K562 (cell line): ENCODE results near the gene CFAP410. TPM values are rescaled to one million over a fixed set of nuclear protein-coding genes. Genes with fewer than 3 reads are reported as not detected.
A peak's percentile ranks its signal among the peaks of the same experiment; 100 is the strongest.

Experiments
- ATAC-seq: fragments of 200-7000 bp; cut with Tn5 transposase; 3 replicates; pipeline ENCODE4 v1.9.1; 2020; ENCODE audit warnings: moderate library complexity
- BruUV-seq: library from RNA; stranded (reverse); fragments of 400-500 nt; replicated peaks from 2 replicates; lab custom pipeline; 2021; lab: Mats Ljungman, UMichigan
- CTCF ChIA-PET: fragments of 300-600 bp; formaldehyde crosslinking; extraction: SDS; loops from one replicate; lab custom pipeline; 2021; ENCODE audit warnings: low intra/inter-chr PET ratio; lab: Yijun Ruan, JAX
- POLR2A ChIA-PET: fragments of 300-600, 350-650 bp; sonication (Branson Sonifier 250); formaldehyde crosslinking; extraction: SDS; loops from one replicate; lab custom pipeline; 2021; ENCODE audit warnings: antibody characterized with exemption, inconsistent platforms; lab: Yijun Ruan, JAX
- DNase-seq, 4 experiments: peaks; one replicate each; pipeline versions ENCODE4 v3.0.0 to v3.0.0-alpha.2; 2011 to 2018; ENCODE audit warnings: low spot score in 3 of 4, mixed read lengths in 3 of 4; ENCODE audit errors: extremely low read depth in 1 of 4
- FAIRE-seq: peaks from 2 replicates; lab custom pipeline; 2011; peaks lifted over from hg19 to GRCh38; lab: Jason Lieb, UNC
- H2AFZ ChIP-seq: 2 replicates; pipeline ENCODE4 v1.6.0; 2011; ENCODE audit warnings: low read depth, low read length, control low read depth, inconsistent platforms
- H3K27ac ChIP-seq: fragments of 200-600 bp; 3 replicates; pipeline ENCODE4 v1.8.0; 2011; ENCODE audit warnings: low read depth, mild to moderate bottlenecking, control low read depth, inconsistent platforms, low read length, moderate library complexity, mixed read lengths; ENCODE audit errors: extremely low read depth
- H3K27me3 ChIP-seq, 2 experiments: fragments of 300-600 bp in 1 of 2; 2 replicates in 1 of 2; 3 replicates in 1 of 2; pipeline versions ENCODE4 v1.6.0 to v1.8.0; 2011; ENCODE audit warnings: inconsistent platforms in 2 of 2, low read length in 2 of 2, mild to moderate bottlenecking in 1 of 2, mixed read lengths in 1 of 2, moderate library complexity in 1 of 2; ENCODE audit not compliant: control insufficient read depth in 2 of 2, insufficient read depth in 2 of 2
- H3K36me3 ChIP-seq: fragments of 300-600 bp; 3 replicates; pipeline ENCODE4 v1.8.0; 2011; ENCODE audit warnings: mild to moderate bottlenecking, low read length, inconsistent platforms; ENCODE audit not compliant: control insufficient read depth, insufficient read depth
- H3K4me1 ChIP-seq, 2 experiments: fragments of 200-600 bp in 1 of 2; replicated peaks in 1 of 2; 2 replicates in 1 of 2; 3 replicates in 1 of 2; pipeline versions ENCODE4 v1.5.1 to v1.8.0; 2011; ENCODE audit warnings: inconsistent platforms in 2 of 2, low read length in 2 of 2, mild to moderate bottlenecking in 1 of 2, mixed read lengths in 1 of 2, moderate library complexity in 1 of 2; ENCODE audit not compliant: control insufficient read depth in 2 of 2, insufficient read depth in 2 of 2
- H3K4me2 ChIP-seq: 2 replicates; pipeline ENCODE4 v1.6.1; 2011; ENCODE audit warnings: low read length, control low read depth, inconsistent platforms, mixed read lengths; ENCODE audit not compliant: insufficient read depth
- H3K4me3 ChIP-seq: fragments of 200-600 bp; sonication (generic), shearing (Covaris generic); 2 replicates; pipeline ENCODE4 v1.5.1; 2016; ENCODE audit warnings: control low read depth, inconsistent platforms
- H3K79me2 ChIP-seq: fragments of 200-600 bp; 3 replicates; pipeline ENCODE4 v1.8.0; 2011; ENCODE audit warnings: low read length, inconsistent platforms; ENCODE audit not compliant: control insufficient read depth, insufficient read depth
- H3K9ac ChIP-seq, 2 experiments: 2 replicates each; pipeline versions ENCODE4 v1.6.0 to v1.6.1; 2011; ENCODE audit warnings: low read depth in 2 of 2, low read length in 2 of 2, control low read depth in 1 of 2, inconsistent platforms in 1 of 2, mild to moderate bottlenecking in 1 of 2, mixed read lengths in 1 of 2; ENCODE audit not compliant: insufficient read depth in 1 of 2
- H3K9me1 ChIP-seq: one replicate; pipeline ENCODE4 v1.6.0; 2011; ENCODE audit warnings: inconsistent platforms, mild to moderate bottlenecking, low read length, moderate library complexity; ENCODE audit not compliant: control insufficient read depth, insufficient read depth
- H3K9me3 ChIP-seq: replicated peaks from 2 replicates; pipeline ENCODE4 v1.5.1; 2011; ENCODE audit warnings: low read depth, low read length, inconsistent platforms; ENCODE audit not compliant: control insufficient read depth, insufficient read depth
- H4K20me1 ChIP-seq: replicated peaks from 2 replicates; pipeline ENCODE4 v1.6.1; 2011; ENCODE audit warnings: low read length, inconsistent platforms, mixed read lengths; ENCODE audit not compliant: control insufficient read depth, insufficient read depth
- EP400 ChIP-seq: fragments of 450-650 bp; IDR thresholded peaks from 2 replicates; pipeline ENCODE4 v1.6.1; 2017; ENCODE audit warnings: antibody characterized with exemption, mild to moderate bottlenecking, moderate library complexity
- ETS2 ChIP-seq: IDR thresholded peaks from 2 replicates; pipeline ENCODE4 v1.6.1; 2016; ENCODE audit warnings: borderline replicate concordance, missing genetic modification characterization, mild to moderate bottlenecking, moderate library complexity, missing compliant biosample characterization; ENCODE audit not compliant: poor library complexity, severe bottlenecking
- KDM1A ChIP-seq, 2 experiments: fragments of 450-650 bp; IDR thresholded peaks; 2 replicates each; pipeline ENCODE4 v1.6.1; 2016; ENCODE audit warnings: mild to moderate bottlenecking in 2 of 2
- KLF10 ChIP-seq: fragments of 250-450 bp; sonication (Bioruptor Pico); IDR thresholded peaks from 2 replicates; pipeline ENCODE4 v1.6.1; 2021; ENCODE audit warnings: matching md5 sums
- ZNF766 ChIP-seq: fragments of 200-800 bp; sonication (Bioruptor generic); conservative IDR thresholded peaks from 2 replicates; pipeline ENCODE4 v1.6.1; 2016; ENCODE audit warnings: missing genetic modification characterization, missing compliant biosample characterization
- WGBS: fragments of 100-300 bp; shearing (Covaris generic); methylation state at CpG from one replicate; pipeline ENCODE4 v1.1.6; 2016; ENCODE audit warnings: low coverage, mixed read lengths; ENCODE audit not compliant: insufficient coverage; ENCODE audit errors: missing lambda C conversion rate; 5-methylcytosine and 5-hydroxymethylcytosine counted together
- in situ Hi-C: fragments of 300-500 bp; cut with MboI; formaldehyde crosslinking; loops from 4 replicates; pipeline ENCODE4 v1.15.0; 2018; ENCODE audit warnings: inconsistent platforms, mixed read lengths
- intact Hi-C: fragments of 100-400 bp; cut with micrococcal nuclease; formaldehyde crosslinking; loops from 2 replicates; pipeline ENCODE4 v1.14.2; 2022
- polyA plus RNA-seq, 8 experiments: library from polyadenylated mRNA; depleted of rRNA in 4 of 8; stranded (reverse) in 5 of 8; unstranded in 3 of 8; fragments of >200 nt; fragmentation: Nextera tagmentation in 2 of 8; fragmentation: Illumina TruSeq in 1 of 8; extraction: Ambion mirVana in 2 of 8; extraction: Trizol in 1 of 8; gene quantifications; 2 replicates each; pipeline versions ENCODE4 v1.2.1 to v1.2.3, GENCODE V29; 2011 to 2014; ENCODE audit warnings: inconsistent platforms in 1 of 8, missing spikeins in 1 of 8
- total RNA-seq, 7 experiments: library from RNA; depleted of rRNA in 6 of 7; stranded (reverse); fragments of >200 nt in 6 of 7; fragmentation: Illumina TruSeq in 2 of 7; extraction: Trizol in 2 of 7; gene quantifications; 2 replicates each; pipeline versions ENCODE4 v1.2.1 to v1.2.3, GENCODE V29; 2011 to 2021; ENCODE audit warnings: low replicate concordance in 1 of 7
- TF ChIP-seq, protein P1 (sequence below): sonication (generic); formaldehyde crosslinking; IDR thresholded peaks from 2 replicates; pipeline ENCODE4 v1.9.0; 2022; ENCODE audit warnings: mild to moderate bottlenecking, missing genetic modification reagents
- TF ChIP-seq, protein P2 (sequence below), 2 experiments: IDR thresholded peaks; 2 replicates each; pipeline ENCODE4 v1.6.1; 2011; ENCODE audit warnings: borderline replicate concordance in 1 of 2, control low read depth in 1 of 2, low read depth in 1 of 2, low read length in 1 of 2, mild to moderate bottlenecking in 1 of 2, mixed read lengths in 1 of 2, moderate library complexity in 1 of 2; ENCODE audit not compliant: insufficient read depth in 1 of 2, insufficient read length in 1 of 2, poor library complexity in 1 of 2, severe bottlenecking in 1 of 2; ENCODE audit errors: extremely low read depth in 1 of 2
- TF ChIP-seq, protein P3 (sequence below): sonication (generic); formaldehyde crosslinking; IDR thresholded peaks from 2 replicates; pipeline ENCODE4 v1.5.0; 2020; ENCODE audit warnings: missing genetic modification reagents

CFAP410 gene
- total and polyA plus RNA-seq, 9 of the 15 experiments (the other 6 are each of a cell fraction or from before 2014, with no cell fraction given), result 0.07 to 17.3 (median 2.3) TPM

DNA sequence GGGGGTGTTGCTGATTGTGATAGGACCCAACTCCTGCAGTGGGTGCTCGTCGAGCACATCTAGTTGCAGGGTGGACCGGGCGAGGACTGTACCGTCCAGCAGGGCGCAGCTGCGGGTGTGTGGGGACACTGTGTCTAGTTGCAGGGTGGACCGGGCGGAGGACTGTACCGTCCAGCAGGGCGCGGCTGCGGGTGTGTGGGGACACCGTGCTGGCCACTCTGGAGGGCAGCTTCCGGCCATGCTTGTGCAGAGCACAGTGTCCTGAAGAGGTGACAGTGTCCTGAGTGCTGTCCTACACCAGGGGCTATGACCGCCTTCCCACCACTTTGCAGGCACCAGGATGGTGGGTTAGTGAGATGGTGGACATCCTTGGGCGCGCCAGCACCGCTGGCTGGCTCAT lies 9.7 kb upstream of the CFAP410 start:
- no peaks in the 10 kb centered on the region for H3K9me1 ChIP-seq
- FAIRE-seq (no peak), DNase-seq (no peak), ATAC-seq (peak; percentile 48)
- H3K27me3 ChIP-seq, result peaks cover 60 to 84% of the 10 kb centered on the region in 2 experiments
- H3K9me3 ChIP-seq, result no peaks in the 10 kb centered on the region
- peaks cover 0 to 25% of the 10 kb centered on the region in 2 experiments; a peak in 2 of 5 replicates for H3K4me1 ChIP-seq
- ChIA-PET CTCF (no interaction called here), POLR2A (no interaction called here)
- intact Hi-C loops (no loop called here), in situ Hi-C loops (no loop called here)
- H3K27ac ChIP-seq, result no peak overlapping the region
- no peak overlapping the region for H3K4me3 ChIP-seq
- H4K20me1 ChIP-seq, result no peaks in the 10 kb centered on the region; the same call in none of the 2 replicates
- no peak overlapping the region for H2AFZ ChIP-seq
- whole genome bisulfite sequencing, result 19% methylated on average over 19 of the region's 19 CpGs
- H3K36me3 ChIP-seq, result no peaks in the 10 kb centered on the region
- H3K79me2 ChIP-seq, result no peaks in the 10 kb centered on the region
- no peak overlapping the region for H3K9ac ChIP-seq
- no peak overlapping the region for H3K4me2 ChIP-seq
- TF ChIP-seq ETS2 (tag) (no peak), EP400 (no peak), KDM1A (IDR thresholded peaks at IDR 0.05) (no peak)
- BruUV-seq, result no TSS peak

DNA sequence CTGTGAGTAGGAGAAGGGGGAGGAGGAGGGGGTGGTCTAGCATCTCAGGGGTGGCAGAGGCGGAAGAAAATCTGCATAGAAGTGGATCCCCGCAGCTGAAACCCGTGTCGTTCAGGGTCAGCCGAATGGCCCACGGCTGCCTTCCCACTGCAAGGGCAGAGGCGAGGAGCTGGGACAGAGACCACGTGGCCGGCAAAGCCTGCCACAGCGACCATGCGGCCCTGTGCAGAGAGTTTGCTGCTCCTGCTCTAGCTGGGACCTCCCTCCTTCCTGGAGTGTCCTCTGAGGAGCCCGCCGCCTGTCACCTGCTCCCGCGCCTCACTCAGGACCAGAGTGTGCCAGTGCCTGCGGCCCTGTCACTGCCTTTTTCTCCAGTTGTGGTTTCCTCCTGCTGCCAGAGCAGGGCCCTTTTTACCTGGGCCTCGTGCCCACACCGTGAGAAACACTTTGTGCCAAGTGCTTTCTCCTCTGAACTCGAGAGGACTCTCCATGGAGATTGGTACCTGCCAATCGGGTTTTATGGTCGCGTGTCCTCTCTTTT lies 8.8 kb upstream of the CFAP410 start:
- Histone ChIP-seq H3K4me2 (no peak overlapping the region), H3K27ac (no peak overlapping the region), H3K9me1 (no peaks in the 10 kb centered on the region), H3K79me2 (no peaks in the 10 kb centered on the region), H3K9me3 (no peaks in the 10 kb centered on the region), H2AFZ (no peak overlapping the region; the same call in 1 of the 2 replicates), H3K4me3 (no peak overlapping the region), H3K4me1 (peaks cover 0 to 25% of the 10 kb centered on the region in 2 experiments; a peak in 2 of 5 replicates), H3K9ac (peak overlapping the region in 1 of 2 experiments; percentile 74; a peak in 1 of 4 replicates), H4K20me1 (no peaks in the 10 kb centered on the region; the same call in none of the 2 replicates), H3K27me3 (peaks cover 52 to 75% of the 10 kb centered on the region in 2 experiments), H3K36me3 (no peaks in the 10 kb centered on the region)
- POLR2A ChIA-PET, result interaction anchor here (0.8 kb wide), 1 partner anchor 718 kb away, joined by 3 read pairs; no protein-coding TSS in a partner anchor
- CTCF ChIA-PET, result no interaction called here
- ATAC-seq, result peak; percentile 25
- no TSS peak for BruUV-seq
- intact Hi-C loops (no loop called here), in situ Hi-C loops (no loop called here)
- TF ChIP-seq, protein P1, sequence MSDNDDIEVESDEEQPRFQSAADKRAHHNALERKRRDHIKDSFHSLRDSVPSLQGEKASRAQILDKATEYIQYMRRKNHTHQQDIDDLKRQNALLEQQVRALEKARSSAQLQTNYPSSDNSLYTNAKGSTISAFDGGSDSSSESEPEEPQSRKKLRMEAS (CRISPR knock-in tag), result peak; percentile 68
- TF ChIP-seq, protein P2, sequence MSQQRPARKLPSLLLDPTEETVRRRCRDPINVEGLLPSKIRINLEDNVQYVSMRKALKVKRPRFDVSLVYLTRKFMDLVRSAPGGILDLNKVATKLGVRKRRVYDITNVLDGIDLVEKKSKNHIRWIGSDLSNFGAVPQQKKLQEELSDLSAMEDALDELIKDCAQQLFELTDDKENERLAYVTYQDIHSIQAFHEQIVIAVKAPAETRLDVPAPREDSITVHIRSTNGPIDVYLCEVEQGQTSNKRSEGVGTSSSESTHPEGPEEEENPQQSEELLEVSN (IDR thresholded peaks at IDR 0.05; ENCODE audit: borderline replicate concordance in 1 of 2, extremely low read depth in 1 of 2, insufficient read depth in 1 of 2, insufficient read length in 1 of 2, low read depth in 1 of 2, low read length in 1 of 2, poor library complexity in 1 of 2, severe bottlenecking in 1 of 2), result peak in 1 of 2 experiments; percentile 61
- TF ChIP-seq, protein P3, sequence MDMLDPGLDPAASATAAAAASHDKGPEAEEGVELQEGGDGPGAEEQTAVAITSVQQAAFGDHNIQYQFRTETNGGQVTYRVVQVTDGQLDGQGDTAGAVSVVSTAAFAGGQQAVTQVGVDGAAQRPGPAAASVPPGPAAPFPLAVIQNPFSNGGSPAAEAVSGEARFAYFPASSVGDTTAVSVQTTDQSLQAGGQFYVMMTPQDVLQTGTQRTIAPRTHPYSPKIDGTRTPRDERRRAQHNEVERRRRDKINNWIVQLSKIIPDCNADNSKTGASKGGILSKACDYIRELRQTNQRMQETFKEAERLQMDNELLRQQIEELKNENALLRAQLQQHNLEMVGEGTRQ (CRISPR knock-in tag), result peak; percentile 22; the same call in 1 of the 2 replicates
- TF ChIP-seq ZNF766 (CRISPR knock-in tag) (no peak), KLF10 (CRISPR knock-in tag) (no peak)
- FAIRE-seq, result no peak
- WGBS, result 18% methylated on average over 22 of the region's 22 CpGs
- no peak for DNase-seq
